NCI-H510A (cell line): ENCODE results near the gene CERS6.

Experiments used
- DNase-seq: peaks from one replicate; lab custom pipeline; 2025; lab: John Stamatoyannopoulos, UW

CERS6 gene

DNA sequence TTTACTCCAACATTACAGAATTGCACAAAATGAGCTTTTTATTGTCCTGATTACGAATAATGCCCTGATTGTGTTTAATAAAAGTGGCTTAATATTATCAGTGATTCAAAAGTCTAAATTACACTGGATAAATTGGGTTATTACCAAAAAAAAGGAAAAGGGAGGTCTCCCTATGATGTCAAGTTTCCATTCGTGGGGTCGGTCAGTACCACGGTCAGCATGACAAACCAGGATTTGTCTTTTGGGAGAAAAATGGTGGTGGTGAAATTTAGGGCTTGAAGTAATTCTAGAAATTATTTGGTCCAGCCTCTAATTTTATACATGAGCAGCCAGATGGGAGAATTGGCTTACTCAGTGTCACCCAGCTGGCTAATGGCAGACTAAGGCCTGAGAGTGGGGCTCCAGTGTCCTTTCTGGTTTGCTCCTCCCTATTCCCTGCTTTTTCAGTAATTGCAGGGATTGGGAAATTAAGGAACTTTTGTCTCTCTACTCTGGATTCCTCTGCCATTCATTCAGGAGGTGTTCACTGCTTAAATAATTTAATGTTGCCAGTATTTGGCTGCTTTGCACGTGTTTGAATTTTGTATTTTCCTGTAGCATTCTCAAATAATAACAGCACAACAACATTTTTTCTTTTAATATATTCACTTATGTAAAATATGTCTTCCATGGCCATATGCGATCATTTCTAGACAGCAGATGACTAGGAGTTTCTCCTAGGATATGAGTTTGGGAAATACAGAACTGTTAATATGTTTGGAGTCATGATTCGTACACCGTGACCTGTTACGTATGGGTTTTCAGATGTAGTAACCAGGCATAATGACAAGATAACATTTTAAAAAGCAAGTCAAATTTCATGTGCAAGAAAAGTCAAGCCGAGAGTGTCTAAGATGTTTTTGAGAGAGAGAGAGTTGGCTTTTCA is 217.5 kb downstream of the CERS6 start:
- DNase-seq, result no peak

DNA sequence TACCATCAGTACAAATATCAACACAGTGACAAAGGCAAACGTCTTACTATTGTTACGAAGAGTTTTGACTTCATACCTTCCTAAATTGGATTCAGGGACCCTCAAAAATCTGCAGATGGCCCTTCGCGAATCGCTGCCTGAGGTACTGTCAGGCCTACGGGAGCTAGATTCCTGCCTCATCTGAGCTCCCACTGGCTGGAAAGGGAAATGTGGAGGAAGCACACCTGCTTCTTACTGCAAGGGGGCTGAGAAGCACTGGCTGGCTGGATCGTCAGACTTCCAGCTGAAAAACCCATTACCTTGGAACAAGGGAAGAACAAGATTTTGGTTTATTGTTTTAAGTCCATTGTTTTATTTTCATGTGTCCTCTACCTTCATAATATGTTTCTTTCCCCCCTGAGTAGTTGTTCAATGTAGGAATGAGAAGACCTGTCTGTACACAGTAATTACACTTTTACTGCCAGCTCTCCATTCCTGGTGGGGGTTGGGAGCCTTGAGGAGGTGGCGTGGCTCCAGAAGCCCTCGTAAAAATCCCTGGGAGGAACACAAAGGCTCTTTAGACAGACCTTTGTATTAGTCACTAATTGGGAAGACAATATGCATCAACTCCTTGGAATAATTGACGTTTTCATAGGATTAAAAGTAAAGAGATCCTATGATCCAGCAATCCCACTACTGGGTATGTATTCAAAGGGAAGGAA is 222.2 kb downstream of the CERS6 start:
- DNase-seq, result no peak

GRCh38 chr2:168679081-168679480 is 223.0 kb downstream of the CERS6 start:
- DNase-seq, result no peak

- no peak for DNase-seq
These were observed 223.8 kb downstream of the CERS6 start for GRCh38 chr2:168679741-168680310.

DNA sequence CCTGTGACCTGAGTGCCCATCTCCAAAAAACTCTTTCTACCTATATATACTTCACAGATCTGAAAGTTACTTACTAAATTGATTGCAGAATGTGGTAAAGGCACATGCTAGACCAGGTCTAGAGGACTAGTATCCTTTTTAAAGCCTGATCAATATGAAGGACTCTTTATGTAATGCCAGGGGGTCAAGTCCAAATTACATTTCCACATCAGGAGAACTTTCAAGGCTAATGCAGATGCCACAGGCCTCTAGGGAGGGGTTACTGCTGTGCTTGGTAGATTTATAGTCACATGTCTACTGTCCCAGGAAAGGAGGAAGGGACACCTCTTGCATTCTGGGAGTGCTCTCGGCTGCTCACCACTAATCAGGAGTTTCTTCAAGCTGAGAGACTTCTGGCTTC is 227.9 kb downstream of the CERS6 start:
- DNase-seq, result no peak

GRCh38 chr2:168684921-168685599 is 229.0 kb downstream of the CERS6 start:
- DNase-seq, result no peak

GRCh38 chr2:168685600-168686451 is 229.8 kb downstream of the CERS6 start:
- DNase-seq, result no peak

DNA sequence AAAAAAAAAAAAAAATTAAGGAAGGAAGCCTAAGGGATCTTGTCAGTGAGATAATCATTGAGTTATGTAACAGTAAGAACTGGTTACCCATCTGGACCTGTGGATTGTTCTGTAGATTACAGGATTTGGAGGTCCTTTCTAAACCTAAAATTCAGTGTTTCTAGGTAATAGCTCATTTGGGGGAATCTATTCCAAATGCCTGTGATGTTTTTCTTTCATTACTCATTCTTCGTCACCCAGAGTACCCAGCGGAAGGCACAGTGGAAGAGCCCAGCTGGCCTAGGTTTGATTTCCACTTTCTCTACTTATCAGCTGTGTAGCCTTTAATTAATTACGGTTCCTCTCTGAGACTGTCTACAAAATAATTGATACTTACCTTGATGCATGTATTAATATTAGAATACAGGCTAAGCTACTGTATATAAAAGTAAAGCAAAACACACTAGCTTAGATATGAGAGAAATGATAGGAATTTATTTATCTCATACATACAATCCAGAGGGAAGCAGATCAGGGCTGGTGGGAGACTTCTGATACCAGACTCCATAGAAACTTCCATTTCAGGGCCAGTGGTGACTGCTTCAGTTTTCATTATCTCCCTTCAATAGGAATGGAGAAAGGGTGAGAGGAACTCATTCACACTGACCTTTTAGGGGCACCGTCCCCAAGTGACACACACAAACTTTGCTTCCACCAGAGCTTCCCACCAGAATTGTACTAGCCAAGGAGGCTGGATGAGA is 230.6 kb downstream of the CERS6 start:
- DNase-seq, result no peak

DNA sequence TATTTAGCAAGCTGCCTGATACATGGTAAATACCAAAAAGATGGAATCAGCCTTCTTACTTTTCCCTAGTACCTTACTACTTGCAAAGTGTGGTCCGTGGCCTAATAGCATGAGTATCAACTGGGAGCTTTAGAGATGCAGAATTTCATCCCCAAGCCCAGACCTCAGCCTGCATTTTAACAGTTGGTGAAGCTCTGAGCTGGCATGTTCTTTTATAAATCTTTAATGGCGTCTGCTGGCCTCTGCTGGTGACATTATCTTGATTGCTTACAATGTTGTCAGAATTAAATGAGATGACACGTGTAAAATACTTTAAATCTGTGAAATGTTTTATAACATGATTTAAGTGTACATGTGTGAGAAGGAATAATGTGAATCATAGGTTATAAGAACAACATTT is 231.2 kb downstream of the CERS6 start:
- no peak for DNase-seq

DNA sequence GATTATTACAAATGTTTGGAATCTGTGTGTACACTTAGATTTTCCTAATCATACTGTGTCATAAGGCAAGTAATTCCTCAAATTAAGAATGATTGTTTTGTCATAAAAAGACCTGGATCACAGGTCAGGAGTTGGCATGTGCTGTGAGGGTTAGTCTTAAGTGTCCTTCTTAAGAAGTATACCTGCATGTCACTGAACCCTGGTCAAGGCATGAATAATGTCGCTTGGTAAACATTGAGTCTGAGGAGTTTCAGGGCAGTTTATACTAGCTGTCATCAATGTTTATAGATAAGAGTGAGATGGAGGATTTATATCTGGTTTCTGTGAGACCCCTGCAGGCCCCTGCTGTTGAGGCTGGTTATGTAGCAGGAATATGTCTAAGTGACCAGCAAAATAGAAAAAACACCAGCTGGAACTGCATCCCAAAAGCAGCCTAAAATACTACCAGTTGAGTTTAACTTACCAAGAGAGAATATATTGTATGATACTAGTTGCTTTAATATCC is 234.4 kb downstream of the CERS6 start:
- no peak for DNase-seq

- DNase-seq, result no peak
These were observed 235.1 kb downstream of the CERS6 start for GRCh38 chr2:168691221-168691620.

- DNase-seq, result no peak
These were observed 236.2 kb downstream of the CERS6 start for GRCh38 chr2:168692132-168692744.

DNA sequence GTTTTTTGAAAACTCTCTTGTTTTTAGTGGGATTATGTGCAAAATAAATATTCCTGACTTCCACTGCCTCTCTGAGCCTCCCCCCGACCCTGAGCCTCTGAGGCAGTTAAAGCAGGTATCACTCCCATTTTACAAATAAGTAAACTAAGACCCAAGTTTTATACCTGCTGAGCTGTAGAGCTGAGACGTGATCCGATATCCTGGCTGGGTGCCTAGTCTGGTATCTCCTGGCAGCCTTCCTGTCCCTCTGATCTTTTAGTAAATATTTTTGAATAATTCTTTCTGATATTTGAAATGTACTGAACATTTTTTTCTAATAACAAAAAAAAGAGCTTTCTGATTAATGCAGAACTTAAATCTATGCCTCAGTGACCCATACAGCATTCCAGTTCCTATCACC is 238.1 kb downstream of the CERS6 start:
- DNase-seq, result no peak

GRCh38 chr2:168694866-168695265 is 238.8 kb downstream of the CERS6 start:
- DNase-seq, result peak; percentile 41

- DNase-seq, result no peak
These were observed 241.6 kb downstream of the CERS6 start for GRCh38 chr2:168697668-168698121.

DNA sequence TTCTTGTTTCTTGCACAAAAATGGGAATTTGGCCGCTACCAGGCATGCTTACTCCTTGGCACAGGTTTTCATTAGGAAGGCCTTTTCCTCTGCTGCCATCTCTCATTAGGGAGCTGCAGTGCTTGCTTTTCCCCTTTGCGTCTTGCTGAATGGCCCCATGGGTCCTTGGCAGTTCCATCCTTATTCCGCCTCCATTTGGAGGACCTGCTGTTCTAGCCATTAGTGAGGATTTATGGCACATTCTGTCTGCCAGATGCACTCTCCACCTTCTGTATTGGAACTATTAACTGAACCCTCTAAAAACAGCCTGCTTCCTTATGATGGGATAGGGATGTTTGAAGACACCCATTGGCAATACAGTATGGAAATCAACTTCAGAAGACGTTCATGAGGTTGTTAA is 242.9 kb downstream of the CERS6 start:
- no peak for DNase-seq

GRCh38 chr2:168699844-168700417 is 243.9 kb downstream of the CERS6 start:
- DNase-seq, result no peak

- no peak for DNase-seq
These were observed 244.7 kb downstream of the CERS6 start for GRCh38 chr2:168700615-168701245.

- no peak for DNase-seq
These were observed 246.5 kb downstream of the CERS6 start for GRCh38 chr2:168702579-168702978.
